A549 treated with DMSO at 1 μM for 4 hours (cell line): ENCODE data around the gene GOLGA8Q. TPM values are rescaled to one million over a fixed set of nuclear protein-coding genes. Genes with fewer than 3 reads are reported as not detected.

Experiments
- total RNA-seq: library from RNA; stranded (reverse); fragments of 200-300 nt; extraction: Qiagen RNA extraction; gene quantifications from 5 replicates; pipeline ENCODE4 v1.2.3, GENCODE V29; 2022; ENCODE audit warnings: low read depth

GOLGA8Q gene, protein sequence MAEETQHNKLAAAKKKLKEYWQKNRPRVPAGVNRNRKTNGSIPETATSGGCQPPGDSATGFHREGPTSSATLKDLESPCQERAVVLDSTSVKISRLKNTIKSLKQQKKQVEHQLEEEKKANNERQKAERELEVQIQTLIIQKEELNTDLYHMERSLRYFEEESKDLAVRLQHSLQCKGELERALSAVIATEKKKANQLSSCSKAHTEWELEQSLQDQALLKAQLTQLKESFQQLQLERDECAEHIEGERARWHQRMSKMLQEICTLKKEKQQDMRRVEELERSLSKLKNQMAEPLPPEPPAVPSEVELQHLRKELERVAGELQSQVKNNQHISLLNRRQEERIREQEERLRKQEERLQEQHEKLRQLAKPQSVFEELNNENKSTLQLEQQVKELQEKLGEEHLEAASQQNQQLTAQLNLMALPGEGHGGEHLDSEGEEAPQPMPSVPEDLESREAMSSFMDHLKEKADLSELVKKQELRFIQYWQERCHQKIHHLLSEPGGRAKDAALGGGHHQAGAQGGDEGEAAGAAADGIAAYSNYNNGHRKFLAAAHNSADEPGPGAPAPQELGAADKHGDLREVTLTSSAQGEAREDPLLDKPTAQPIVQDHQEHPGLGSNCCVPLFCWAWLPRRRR
- total RNA-seq: 0.08 TPM in 1 of 5 replicates, not detected in the others

DNA sequence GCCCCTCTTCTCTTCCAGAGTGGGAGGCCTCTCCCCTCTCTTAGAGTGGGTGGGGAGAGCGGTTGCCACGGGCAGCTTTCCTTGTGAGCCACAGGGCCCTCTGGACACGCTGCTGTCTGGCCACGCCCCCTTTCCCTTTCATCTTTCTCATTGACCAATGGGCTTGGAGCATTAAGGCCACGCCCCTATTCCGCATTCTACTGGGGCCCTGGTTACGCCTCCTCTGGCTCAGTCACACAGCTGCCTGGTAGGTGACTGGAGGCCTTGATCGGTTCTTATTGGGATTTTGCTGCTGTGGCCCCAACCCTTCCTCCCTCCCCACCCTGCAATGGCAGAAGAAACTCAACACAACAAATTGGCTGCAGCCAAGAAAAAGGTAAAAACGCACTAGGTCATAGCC lies at the start of gene GOLGA8Q:
Gene GOLGA8Q (plus strand): TSS at position 301 of the 400 bp plus-strand sequence. CDS start 28 bp downstream, at position 329.

DNA sequence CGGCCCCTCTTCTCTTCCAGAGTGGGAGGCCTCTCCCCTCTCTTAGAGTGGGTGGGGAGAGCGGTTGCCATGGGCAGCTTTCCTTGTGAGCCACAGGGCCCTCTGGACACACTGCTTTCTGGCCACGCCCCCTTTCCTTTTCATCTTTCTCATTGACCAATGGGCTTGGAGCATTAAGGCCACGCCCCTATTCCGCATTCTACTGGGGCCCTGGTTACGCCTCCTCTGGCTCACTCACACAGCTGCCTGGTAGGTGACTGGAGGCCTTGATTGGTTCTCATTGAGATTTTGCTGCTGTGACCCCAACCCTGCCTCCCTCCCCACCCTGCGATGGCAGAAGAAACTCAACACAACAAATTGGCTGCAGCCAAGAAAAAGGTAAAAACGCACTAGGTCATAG lies 51.9 kb downstream of the GOLGA8Q start, which contains the start of gene GOLGA8H:
Gene GOLGA8H (plus strand): TSS at position 233 of the 400 bp plus-strand sequence. CDS start 98 bp downstream, at position 331.

Other genes starting within 250 kb of the GOLGA8Q start
- 4.6 to 7.2 TPM (median 5.1 TPM) in 5 replicates for gene CHRFAM7A, start 158.5 kb upstream of the GOLGA8Q start, total RNA-seq
- gene GOLGA8R, start 137.8 kb upstream of the GOLGA8Q start, total RNA-seq: 0.18 to 0.29 TPM (median 0.20 TPM) in 4 of 5 replicates, not detected in the other
- gene GOLGA8H, start 52.0 kb downstream of the GOLGA8Q start, total RNA-seq: 1.9 to 2.9 TPM (median 2.6 TPM) in 5 replicates